Measurements from ENCODE around the gene UBE2Q2.
"Not testable (repeated sequence)": the region's sequence is repeated elsewhere in the genome, so short reads cannot be mapped to it uniquely, and the experiment has no call there.

Gene UBE2Q2

GRCh38 chr15:75842722-75843677, at the start of gene UBE2Q2:
Gene UBE2Q2 (plus strand): TSS chr15:75843447. CDS start chr15:75843667, 220 bp downstream.
- peak within 1 kb of the TSS; percentile 76 to 91 for H3K27ac Mint-ChIP-seq
- H3K9me3 Mint-ChIP-seq, result no peaks in the 10 kb centered on the region
- ATAC-seq, result peak; percentile 76
- no peaks in the 10 kb centered on the region for H3K27me3 Mint-ChIP-seq
- peaks cover 35% of the 10 kb centered on the region for H3K4me1 Mint-ChIP-seq
- peak within 1 kb of the TSS; percentile 91 to 92 for H3K4me3 Mint-ChIP-seq
- DNase-seq, result peak; percentile 74 to 75

DNA sequence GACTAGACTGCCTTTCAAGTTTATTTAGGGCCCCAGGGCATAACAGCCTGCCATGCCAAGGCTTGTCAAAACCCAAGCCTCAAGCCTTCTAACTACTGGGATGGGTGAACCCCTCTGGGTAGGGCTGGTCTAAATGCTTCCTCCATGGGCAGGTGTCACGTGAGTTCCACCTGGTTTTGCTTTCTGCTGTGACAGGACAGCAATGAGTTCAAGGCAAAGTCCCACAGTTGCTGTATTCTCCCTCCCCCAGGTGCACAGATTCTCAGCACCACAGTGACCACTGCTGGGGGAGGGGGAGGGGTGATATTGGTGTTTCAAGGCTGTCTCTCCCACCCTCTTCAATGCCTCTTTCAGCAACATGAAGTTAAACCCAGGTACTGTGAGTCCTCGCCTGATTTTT, 46.9 kb upstream of the UBE2Q2 start:
- DNase-seq, result no peak
- Mint-ChIP-seq H3K27me3 (peaks cover 71% of the 10 kb centered on the region), H3K9me3 (no peaks in the 10 kb centered on the region)

DNA sequence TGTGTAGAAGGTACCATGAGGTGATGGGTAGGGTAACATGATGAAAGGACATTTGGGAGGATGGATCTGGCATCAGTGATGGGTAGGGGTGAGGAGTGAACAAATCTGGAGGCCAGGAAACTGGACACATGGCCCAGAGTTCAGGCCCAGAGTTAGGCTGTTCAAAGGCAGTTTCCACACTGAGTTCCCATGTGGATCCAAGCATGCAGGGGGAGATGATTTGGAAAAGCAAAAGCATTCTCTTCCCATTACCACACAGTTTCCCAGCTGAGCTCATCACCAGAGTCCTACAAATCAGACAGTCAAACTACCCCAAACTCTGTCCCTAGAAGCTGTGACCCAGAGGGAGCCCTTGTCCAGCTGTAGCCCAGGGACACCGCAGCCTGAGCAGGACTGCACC, 46.1 kb upstream of the UBE2Q2 start:
- H3K9me3 Mint-ChIP-seq, H3K4me3 Mint-ChIP-seq, DNase-seq, H3K4me1 Mint-ChIP-seq, H3K27ac Mint-ChIP-seq, ATAC-seq: not testable (repeated sequence)
- peaks cover 79% of the 10 kb centered on the region for H3K27me3 Mint-ChIP-seq

More for the DNA sequence above, 46.9 kb upstream of the UBE2Q2 start:
- no peak overlapping the region for H3K27ac Mint-ChIP-seq
- H3K4me1 Mint-ChIP-seq, result no peaks in the 10 kb centered on the region
- no peak overlapping the region for H3K4me3 Mint-ChIP-seq
- no peak for ATAC-seq

DNA sequence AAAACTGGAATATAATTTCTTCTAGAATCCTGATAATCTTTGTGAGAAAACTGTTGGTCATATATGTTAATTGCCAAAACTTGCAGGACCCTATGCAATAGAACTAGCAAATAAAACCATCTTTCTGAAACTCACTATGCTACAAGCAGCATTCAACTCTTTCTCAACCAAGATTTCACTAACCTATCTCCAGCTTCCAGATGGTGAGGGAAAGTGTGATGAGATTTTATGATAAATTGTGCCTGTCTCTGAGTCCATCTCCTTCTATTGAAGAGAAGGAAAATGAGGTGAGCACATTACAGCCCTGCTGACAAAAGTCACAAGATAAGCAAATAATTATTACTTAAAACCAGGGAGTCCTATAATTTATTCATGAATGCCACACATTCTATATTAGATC, 44.1 kb upstream of the UBE2Q2 start:
- Mint-ChIP-seq H3K27ac (no peak overlapping the region), H3K9me3 (no peaks in the 10 kb centered on the region), H3K27me3 (peaks cover 69% of the 10 kb centered on the region), H3K4me1 (peaks cover 9% of the 10 kb centered on the region), H3K4me3 (no peak overlapping the region)
- DNase-seq (no peak), ATAC-seq (no peak)

DNA sequence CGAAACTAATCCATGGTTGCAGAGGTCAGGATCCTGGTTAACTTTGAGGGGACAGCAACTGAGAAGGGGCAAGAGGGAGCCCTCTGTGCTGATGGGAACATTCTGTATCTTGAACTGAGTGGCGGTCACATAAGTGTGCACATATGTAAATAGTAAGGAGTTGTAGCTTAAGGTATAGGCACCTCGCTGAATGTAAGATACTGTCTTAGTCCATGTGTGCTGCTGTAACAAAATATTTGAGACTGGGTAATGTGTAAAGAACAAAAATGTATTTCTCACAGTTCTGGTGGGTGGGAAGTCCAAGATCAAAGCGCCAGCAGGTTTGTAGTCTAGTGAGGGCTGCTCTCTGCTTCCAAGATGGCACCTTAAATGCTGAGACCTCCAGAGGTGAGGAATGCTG, 42.8 kb upstream of the UBE2Q2 start:
- H3K27ac Mint-ChIP-seq, DNase-seq, H3K4me3 Mint-ChIP-seq, H3K9me3 Mint-ChIP-seq, H3K4me1 Mint-ChIP-seq, ATAC-seq: not testable (repeated sequence)
- peaks cover 59% of the 10 kb centered on the region for H3K27me3 Mint-ChIP-seq

- ATAC-seq, result peak; percentile 100
- H3K4me3 Mint-ChIP-seq, result peak overlapping the region; percentile 51 to 58
- no peaks in the 10 kb centered on the region for H3K9me3 Mint-ChIP-seq
- H3K4me1 Mint-ChIP-seq, result peaks cover 9% of the 10 kb centered on the region
- H3K27me3 Mint-ChIP-seq, result peaks cover 60% of the 10 kb centered on the region
- no peak overlapping the region for H3K27ac Mint-ChIP-seq
- peak; percentile 79 to 80 for DNase-seq
Measured at GRCh38 chr15:75801859-75802593, 41.2 kb upstream of the UBE2Q2 start.

DNA sequence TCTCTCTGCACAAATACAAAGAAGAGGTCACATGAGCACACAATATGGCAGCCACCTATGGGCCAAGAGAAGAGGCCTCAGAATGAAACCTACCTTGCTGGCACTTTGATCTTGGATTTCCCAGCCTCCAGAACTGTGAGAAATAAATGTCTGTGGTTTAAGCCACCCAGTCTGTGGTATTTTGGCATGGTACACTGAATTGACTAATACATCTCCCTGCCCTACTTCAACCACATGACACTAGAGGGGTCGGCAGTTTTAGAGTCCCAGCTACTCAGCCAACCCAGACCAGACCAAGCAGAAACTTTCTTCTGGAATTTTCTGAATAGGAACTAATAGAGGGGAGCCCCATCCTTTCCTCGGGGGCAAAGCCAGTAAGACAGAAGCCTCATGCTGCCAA, 35.8 kb upstream of the UBE2Q2 start:
- ATAC-seq, result peak; percentile 45
- DNase-seq, H3K4me1 Mint-ChIP-seq, H3K27ac Mint-ChIP-seq, H3K9me3 Mint-ChIP-seq, H3K4me3 Mint-ChIP-seq: not testable (repeated sequence)
- peaks cover 11% of the 10 kb centered on the region for H3K27me3 Mint-ChIP-seq

DNA sequence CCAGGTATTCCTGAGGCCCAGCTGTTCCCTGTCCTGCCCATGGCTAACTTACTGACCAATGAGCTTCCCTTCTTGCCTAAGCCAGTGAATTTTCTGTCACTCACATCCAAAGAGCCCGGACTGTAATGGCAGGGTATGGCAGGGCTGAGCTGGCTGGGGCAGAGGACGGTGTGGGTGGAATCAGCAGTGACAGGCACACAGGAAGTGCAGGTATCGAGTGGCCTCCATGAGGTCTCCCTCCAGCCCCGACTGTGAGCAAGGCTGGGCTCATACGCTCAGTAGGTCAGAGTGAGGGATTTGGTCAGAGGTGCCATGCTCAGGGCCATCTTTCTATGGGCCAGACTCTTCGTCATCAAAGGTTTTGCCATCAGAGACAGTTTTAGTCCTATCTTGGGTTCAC, 35.2 kb upstream of the UBE2Q2 start:
- H3K27me3 Mint-ChIP-seq, H3K4me3 Mint-ChIP-seq, H3K27ac Mint-ChIP-seq, H3K4me1 Mint-ChIP-seq, ATAC-seq, H3K9me3 Mint-ChIP-seq, DNase-seq: not testable (repeated sequence)

- Mint-ChIP-seq H3K9me3 (no peaks in the 10 kb centered on the region), H3K4me1 (no peaks in the 10 kb centered on the region), H3K27me3 (peaks cover 8% of the 10 kb centered on the region), H3K4me3 (no peak overlapping the region), H3K27ac (no peak overlapping the region)
- ATAC-seq, result no peak
- no peak for DNase-seq
Measured at GRCh38 chr15:75808563-75808962, 34.7 kb upstream of the UBE2Q2 start.

DNA sequence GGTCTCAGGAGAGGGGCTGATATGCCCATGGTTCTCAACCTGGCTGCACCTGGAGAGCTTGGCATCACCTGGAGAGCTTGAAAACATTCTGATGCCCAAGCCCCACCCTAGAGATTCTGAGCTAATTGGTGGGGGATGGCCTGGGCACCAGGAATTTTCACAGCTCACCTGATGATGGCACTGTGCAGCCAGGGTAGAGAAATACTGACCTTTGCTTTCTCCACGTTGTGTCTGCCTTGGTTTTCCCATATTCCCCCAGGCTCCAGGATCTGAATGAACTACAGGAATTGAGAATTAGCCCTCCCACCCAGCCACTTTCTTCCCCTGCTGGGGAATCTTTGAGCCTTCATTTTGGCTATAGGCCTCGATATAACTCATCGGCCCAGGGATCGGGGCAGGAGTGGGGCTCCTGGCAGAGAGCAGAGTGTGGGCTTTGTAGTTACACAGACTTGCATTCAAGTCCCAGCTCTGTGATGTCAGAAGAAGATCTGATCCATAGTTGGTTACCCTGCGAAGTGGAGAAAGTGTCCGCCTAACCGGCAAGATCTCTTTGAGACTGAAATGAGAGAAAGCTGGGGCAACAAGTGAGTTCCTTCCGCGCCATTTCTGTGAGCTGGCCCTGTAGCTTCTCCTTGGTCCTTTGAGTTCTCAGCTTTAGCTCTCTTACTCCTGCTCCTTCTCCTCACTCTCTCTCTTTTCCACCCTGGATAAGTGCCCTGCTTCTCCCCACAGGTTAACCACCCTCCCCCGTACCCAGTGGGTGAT, 33.1 kb upstream of the UBE2Q2 start:
- Mint-ChIP-seq H3K4me3 (no peak overlapping the region), H3K27ac (no peak overlapping the region), H3K27me3 (peaks cover 8% of the 10 kb centered on the region), H3K9me3 (no peaks in the 10 kb centered on the region), H3K4me1 (no peaks in the 10 kb centered on the region)
- no peak for ATAC-seq
- DNase-seq, result no peak

- Mint-ChIP-seq H3K4me3 (no peak overlapping the region), H3K27ac (no peak overlapping the region), H3K27me3 (peaks cover 6% of the 10 kb centered on the region), H3K4me1 (peaks cover 6% of the 10 kb centered on the region), H3K9me3 (no peaks in the 10 kb centered on the region)
- ATAC-seq (no peak), DNase-seq (no peak)
Measured at GRCh38 chr15:75810874-75811498, 32.3 kb upstream of the UBE2Q2 start.

DNA sequence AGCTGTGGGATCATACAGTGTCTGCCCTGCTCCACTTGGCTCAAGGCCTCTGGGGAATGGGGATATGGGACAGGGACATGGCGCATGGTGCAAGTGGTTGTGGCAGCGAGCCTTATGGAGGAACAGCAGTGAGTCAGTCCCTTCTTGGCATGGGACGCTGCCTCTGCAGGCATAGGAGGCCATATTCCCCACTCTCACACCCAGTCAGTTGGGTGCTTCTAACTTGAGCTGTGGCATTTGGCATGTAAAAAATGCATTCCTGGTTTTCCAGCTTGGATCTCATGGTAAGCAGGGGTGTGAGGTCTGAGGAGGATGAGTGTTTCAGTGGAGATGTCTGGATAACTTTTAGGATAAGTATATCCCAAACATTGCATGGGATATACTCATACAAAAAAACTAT, 31.6 kb upstream of the UBE2Q2 start:
- Mint-ChIP-seq H3K9me3 (no peaks in the 10 kb centered on the region), H3K4me3 (no peak overlapping the region), H3K27me3 (no peaks in the 10 kb centered on the region), H3K27ac (no peak overlapping the region), H3K4me1 (peaks cover 12% of the 10 kb centered on the region)
- DNase-seq (no peak), ATAC-seq (no peak)

- Mint-ChIP-seq H3K4me3 (no peak overlapping the region), H3K9me3 (no peaks in the 10 kb centered on the region), H3K4me1 (peaks cover 22% of the 10 kb centered on the region), H3K27ac (no peak overlapping the region), H3K27me3 (no peaks in the 10 kb centered on the region)
- ATAC-seq, result no peak
- no peak for DNase-seq
Measured at GRCh38 chr15:75814794-75815193, 28.5 kb upstream of the UBE2Q2 start.

DNA sequence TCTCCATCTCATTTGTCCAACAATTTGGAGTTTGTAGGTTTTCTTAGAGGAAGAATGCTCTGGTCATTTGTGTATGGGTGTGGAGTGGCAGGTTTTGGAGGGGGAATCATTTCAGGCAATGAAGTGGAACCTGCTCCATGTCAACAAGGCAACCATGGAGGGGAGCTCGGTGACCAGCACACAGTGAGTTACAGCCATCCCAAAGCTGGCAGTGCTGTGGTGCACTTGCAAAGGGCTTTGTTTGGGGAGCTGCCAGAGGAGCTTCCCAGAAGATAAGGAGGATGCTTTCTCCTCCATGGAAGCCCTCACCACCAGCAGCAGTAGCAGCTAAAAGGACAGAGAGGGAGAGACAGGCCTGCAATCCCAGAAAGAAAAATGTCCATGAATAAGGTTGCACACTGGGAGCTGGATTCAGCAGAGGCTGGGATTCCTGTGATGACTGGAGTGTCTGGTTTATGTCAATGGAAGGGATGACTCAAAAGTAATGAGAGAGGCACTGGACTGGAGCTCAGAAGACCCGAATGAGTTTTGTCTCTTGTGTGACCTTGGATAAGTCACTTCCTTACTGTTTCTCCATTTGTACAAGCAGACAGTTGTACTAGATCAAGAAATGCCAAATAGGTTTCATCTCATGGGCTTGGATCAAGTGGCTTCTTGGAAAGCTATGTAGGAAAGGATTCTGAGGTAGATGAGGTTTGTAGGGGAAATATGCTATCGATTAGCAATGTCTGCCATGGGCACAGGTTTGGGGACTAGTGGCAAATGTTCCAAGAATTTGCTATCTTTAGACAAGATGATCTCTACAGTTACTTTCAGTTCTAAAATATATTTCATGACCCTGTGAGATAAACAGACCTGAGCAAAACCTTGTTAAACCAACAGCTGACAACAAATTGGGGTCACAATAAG, 27.2 kb upstream of the UBE2Q2 start:
- no peak for DNase-seq
- Mint-ChIP-seq H3K27me3 (no peaks in the 10 kb centered on the region), H3K4me3 (no peak overlapping the region), H3K4me1 (peaks cover 22% of the 10 kb centered on the region), H3K27ac (no peak overlapping the region), H3K9me3 (no peaks in the 10 kb centered on the region)
- ATAC-seq, result no peak

Data from stimulated activated naive CD8-positive, alpha-beta T cell treated with anti-CD3 and anti-CD28 coated beads, Interleukin-15, amount 100 ng/mL, for 72 hours (primary cell).